Adrenal gland (tissue), 5 donors: ENCODE measurements around the gene ZSWIM8.

ENCODE experiments used
- CTCF ChIP-seq, 6 experiments: fragments of 450-650 bp in 4 of 6; fragments of 200-600 bp in 2 of 6; sonication (generic) in 1 of 6; IDR thresholded peaks; 1 replicate in 5 of 6; 2 replicates in 1 of 6; pipeline versions ENCODE4 v1.5.1 to v1.8.0; 2016 to 2021; ENCODE audit warnings: antibody characterized with exemption in 6 of 6, mild to moderate bottlenecking in 2 of 6, moderate library complexity in 1 of 6
- POLR2A ChIP-seq, 2 donors: fragments of 450-650 bp; IDR thresholded peaks; one replicate each; pipeline ENCODE4 v1.6.1; 2017; ENCODE audit warnings: antibody characterized with exemption in 2 of 2, mild to moderate bottlenecking in 2 of 2, moderate library complexity in 1 of 2
- donor health status: DM: no; HTN: no; CAD: no.

GRCh38 chr10:73827346-73828089, 42.1 kb downstream of the ZSWIM8 start:
- TF ChIP-seq CTCF (IDR thresholded peaks at IDR 0.05) (no peak), POLR2A (IDR thresholded peaks at IDR 0.05) (no peak)
